Dermis lymphatic vessel endothelial cell (primary cell): ENCODE measurements around the gene KLHL15. TPM values are rescaled to one million over a fixed set of nuclear protein-coding genes. Genes with fewer than 3 reads are reported as not detected.

Source experiments
- total RNA-seq: library from RNA; depleted of rRNA; stranded (reverse); fragments of >200 nt; gene quantifications from 2 replicates; pipeline ENCODE4 v1.2.1, GENCODE V29; 2014

Gene KLHL15, protein sequence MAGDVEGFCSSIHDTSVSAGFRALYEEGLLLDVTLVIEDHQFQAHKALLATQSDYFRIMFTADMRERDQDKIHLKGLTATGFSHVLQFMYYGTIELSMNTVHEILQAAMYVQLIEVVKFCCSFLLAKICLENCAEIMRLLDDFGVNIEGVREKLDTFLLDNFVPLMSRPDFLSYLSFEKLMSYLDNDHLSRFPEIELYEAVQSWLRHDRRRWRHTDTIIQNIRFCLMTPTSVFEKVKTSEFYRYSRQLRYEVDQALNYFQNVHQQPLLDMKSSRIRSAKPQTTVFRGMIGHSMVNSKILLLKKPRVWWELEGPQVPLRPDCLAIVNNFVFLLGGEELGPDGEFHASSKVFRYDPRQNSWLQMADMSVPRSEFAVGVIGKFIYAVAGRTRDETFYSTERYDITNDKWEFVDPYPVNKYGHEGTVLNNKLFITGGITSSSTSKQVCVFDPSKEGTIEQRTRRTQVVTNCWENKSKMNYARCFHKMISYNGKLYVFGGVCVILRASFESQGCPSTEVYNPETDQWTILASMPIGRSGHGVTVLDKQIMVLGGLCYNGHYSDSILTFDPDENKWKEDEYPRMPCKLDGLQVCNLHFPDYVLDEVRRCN
- total RNA-seq: 9.5 and 11.5 TPM in 2 replicates

DNA sequence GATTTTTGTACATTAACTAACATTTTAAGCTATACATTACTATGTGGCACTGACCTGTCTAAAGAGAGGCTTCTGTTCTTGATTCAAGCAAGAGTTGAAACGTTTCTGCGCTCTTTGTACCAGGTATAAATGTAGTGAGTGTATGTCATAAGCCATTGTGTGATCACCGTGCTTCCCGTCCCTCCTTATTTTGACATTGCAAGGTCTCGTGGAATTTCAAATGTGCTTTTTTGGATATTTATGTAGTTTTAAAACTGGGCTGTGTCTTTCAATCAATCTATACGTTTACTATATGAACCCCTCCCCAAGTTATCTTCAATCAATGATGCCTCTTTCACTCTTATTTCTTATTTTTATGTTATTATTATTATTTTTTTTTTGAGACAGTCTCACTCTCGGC lies at the start of gene KLHL15:
Gene KLHL15, minus strand, starts transcription at position 101 of the 400 bp plus-strand sequence. CDS start 20,493 bp downstream, outside the sequence.

DNA sequence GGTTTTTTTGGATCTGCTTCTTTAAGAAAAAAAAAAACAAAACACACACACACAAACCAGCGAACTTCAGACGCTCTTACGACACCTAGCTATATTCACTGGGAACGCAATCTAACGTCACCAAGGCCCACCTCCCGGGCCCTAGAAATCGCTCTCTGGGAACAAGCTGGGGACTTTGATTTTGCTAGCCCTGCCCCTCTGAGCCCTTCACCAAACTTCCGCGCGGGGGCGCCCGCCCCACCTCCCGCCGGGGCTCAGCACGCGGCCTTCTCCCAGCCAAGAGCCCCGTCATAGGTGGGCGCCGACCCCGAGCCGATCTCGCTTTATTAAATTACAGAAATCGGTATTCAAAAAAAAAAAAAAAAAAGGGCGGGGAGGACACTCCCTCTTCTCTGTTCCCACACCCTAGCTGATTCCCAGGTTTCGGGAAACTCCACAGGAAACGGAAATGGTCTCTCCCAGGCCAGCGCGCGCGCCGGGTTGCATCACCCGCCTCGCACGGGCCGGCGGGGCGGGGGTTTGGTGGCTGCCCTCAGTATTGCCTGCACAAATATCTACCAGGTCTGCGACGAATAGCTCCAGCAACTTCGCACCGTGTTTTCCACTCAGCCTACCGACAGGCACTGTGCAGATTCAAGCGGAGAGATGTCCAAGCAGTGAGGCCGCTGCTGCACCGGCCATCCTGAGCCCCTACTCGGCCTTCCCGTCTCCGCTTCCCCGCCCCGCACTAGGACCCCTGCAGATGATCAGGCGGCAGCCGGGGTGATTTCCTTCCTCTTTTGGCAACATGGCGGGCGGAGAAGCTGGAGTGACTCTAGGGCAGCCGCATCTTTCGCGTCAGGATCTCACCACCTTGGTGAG lies 27.4 kb upstream of the KLHL15 start, which contains the start of gene EIF2S3:
Gene EIF2S3, plus strand, starts transcription at position 775 of the 861 bp plus-strand sequence. Its CDS starts 13 bp downstream, at position 788.

Other genes with a start within 250 kb of the KLHL15 start
- 208 and 366 TPM in 2 replicates for gene SAT1, start 244.0 kb downstream of the KLHL15 start, total RNA-seq
- 4.1 and 5.2 TPM in 2 replicates for gene APOO, start 119.2 kb downstream of the KLHL15 start, total RNA-seq
- gene CXorf58, start 119.2 kb downstream of the KLHL15 start, total RNA-seq: under 0.01 TPM in 1 of 2 replicates, not detected in the other
- gene EIF2S3, start 27.8 kb upstream of the KLHL15 start, total RNA-seq: 256 and 398 TPM in 2 replicates
- 46.8 and 74.9 TPM in 2 replicates for gene ZFX, start 122.5 kb upstream of the KLHL15 start, total RNA-seq